Measurements from ENCODE around the gene PCBP3.

- no peak for TF ChIP-seq RAD21 (IDR thresholded peaks at IDR 0.05 in 1 of 2, conservative IDR thresholded peaks at IDR 0.05 in 1 of 2; ENCODE audit: low read depth in 2 of 2, low read length in 2 of 2)
- TF ChIP-seq HDAC2 (IDR thresholded peaks at IDR 0.05; ENCODE audit: borderline replicate concordance in 1 of 2, low read depth in 2 of 2, low read length in 2 of 2) = no peak
- no peak for TF ChIP-seq POLR2A (IDR thresholded peaks at IDR 0.05; ENCODE audit: control extremely low read depth in 1 of 2, low read depth in 2 of 2, low read length in 2 of 2)
- no peak for TF ChIP-seq POLR2AphosphoS5 (IDR thresholded peaks at IDR 0.05; ENCODE audit: low read depth, low read length)
- no peak for TF ChIP-seq EZH2 (IDR thresholded peaks at IDR 0.05; ENCODE audit: low read depth, low read length, severe bottlenecking)
- no peak for TF ChIP-seq CTCF (IDR thresholded peaks at IDR 0.05; ENCODE audit: control extremely low read depth in 1 of 3, insufficient read depth in 1 of 3, low read depth in 1 of 3, low read length in 3 of 3)
- no peak for TF ChIP-seq EP300 (IDR thresholded peaks at IDR 0.05; ENCODE audit: borderline replicate concordance in 1 of 2, low read depth in 2 of 2, low read length in 2 of 2)
- TF ChIP-seq YY1 (IDR thresholded peaks at IDR 0.05; ENCODE audit: low read depth, low read length) = no peak
- TF ChIP-seq MAX (IDR thresholded peaks at IDR 0.05) = no peak
- no peak for TF ChIP-seq TAF1 (IDR thresholded peaks at IDR 0.05; ENCODE audit: low read depth, low read length)
- no peak for TF ChIP-seq ATF2 (IDR thresholded peaks at IDR 0.05; ENCODE audit: low read length)
- no peak for TF ChIP-seq E2F6 (IDR thresholded peaks at IDR 0.05)
- no peak for TF ChIP-seq USF2 (IDR thresholded peaks at IDR 0.05; ENCODE audit: low read length)
- TF ChIP-seq RXRA (IDR thresholded peaks at IDR 0.05; ENCODE audit: insufficient read depth, low read depth, low read length) = no peak
Measured at GRCh38 chr21:45987121-45987711, 343.7 kb downstream of the PCBP3 start.
